LNCAP (cell line): ENCODE data around the gene KSR1.

ENCODE experiments used
- CTCF ChIP-seq: fragments of 450-650 bp; IDR thresholded peaks from 2 replicates; pipeline ENCODE4 v1.5.1; 2017; ENCODE audit warnings: mild to moderate bottlenecking

The KSR1 gene

GRCh38 chr17:27553019-27553511 is 96.8 kb downstream of the KSR1 start:
- no peak for TF ChIP-seq CTCF

- no peak for TF ChIP-seq CTCF
Measured at GRCh38 chr17:27554152-27554551, 97.9 kb downstream of the KSR1 start.

- no peak for TF ChIP-seq CTCF
Measured at GRCh38 chr17:27554911-27555310, 98.7 kb downstream of the KSR1 start.

- TF ChIP-seq CTCF: no peak
Measured at GRCh38 chr17:27555339-27555738, 99.1 kb downstream of the KSR1 start.

GRCh38 chr17:27558341-27558740 is 102.1 kb downstream of the KSR1 start:
- no peak for TF ChIP-seq CTCF

- TF ChIP-seq CTCF: no peak
Measured at GRCh38 chr17:27558842-27559505, 102.7 kb downstream of the KSR1 start.

- TF ChIP-seq CTCF: no peak
Measured at GRCh38 chr17:27559506-27560481, 103.5 kb downstream of the KSR1 start.
